Epithelial cell of umbilical artery (primary cell): ENCODE data around the gene DPP8. TPM values are rescaled to one million over a fixed set of nuclear protein-coding genes. Genes with fewer than 3 reads are reported as not detected.

Experiments used
- total RNA-seq: library from RNA; depleted of rRNA; stranded (reverse); fragments of >200 nt; gene quantifications from 2 replicates; pipeline ENCODE4 v1.2.3, GENCODE V29; 2014

The DPP8 gene
- 43.5 and 50.0 TPM in 2 replicates for total RNA-seq

DNA sequence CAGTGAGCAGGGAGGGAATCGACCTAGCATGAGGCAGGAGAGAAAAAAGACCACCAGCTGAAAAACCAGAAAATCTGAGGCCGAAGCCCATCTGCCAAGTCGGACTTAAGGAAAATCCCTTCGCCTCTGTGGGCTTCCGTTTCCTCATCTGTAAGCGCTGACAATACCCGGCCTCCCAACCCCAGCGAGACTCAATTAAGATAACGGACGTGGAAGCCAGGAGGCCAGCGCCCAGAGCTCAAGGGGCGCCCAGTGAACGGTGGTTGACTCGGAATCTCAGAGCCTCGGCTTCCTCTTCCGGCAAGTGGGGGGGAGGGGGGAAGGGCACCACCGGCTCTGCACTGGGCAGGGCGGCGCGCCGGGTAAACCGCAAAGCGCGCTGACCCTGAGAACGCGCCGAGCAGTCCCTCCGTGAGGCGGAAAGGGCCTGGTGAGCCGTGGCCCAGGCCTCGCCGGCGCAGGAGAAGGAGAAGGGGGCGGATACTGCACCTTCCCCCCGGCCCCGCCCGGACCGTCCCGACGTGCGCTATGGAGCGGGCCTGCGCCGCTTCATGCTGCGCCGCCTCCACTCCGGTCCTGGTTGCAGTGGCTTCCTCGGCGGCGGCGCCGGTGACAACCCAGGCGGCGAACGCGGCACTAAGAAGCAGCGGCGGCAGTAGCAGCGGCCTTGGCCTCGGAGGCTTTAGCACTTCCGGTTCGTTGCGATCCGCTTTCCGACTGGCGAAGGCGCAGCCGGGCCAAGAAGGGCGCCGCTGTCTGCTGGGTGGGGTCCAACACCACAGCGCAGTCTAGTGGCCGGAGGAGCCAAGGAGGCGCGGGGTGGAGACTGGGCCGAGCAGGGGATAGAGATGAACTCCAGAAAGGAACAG lies at the start of gene DPP8:
DPP8 (minus strand) TSS at position 693 of the 869 bp plus-strand sequence. CDS start 5,136 bp downstream, outside the sequence.

GRCh38 chr15:65530318-65531111 lies 13.0 kb upstream of the DPP8 start, which contains the start of gene HACD3:
Gene HACD3 (plus strand): TSS chr15:65530463. CDS start chr15:65530632, 169 bp downstream.

Other genes starting within 250 kb of the DPP8 start
- gene PARP16, start 230.8 kb downstream of the DPP8 start, total RNA-seq = 0.97 and 1.1 TPM in 2 replicates
- not detected in 2 replicates for gene RNU5A-1, start 221.6 kb downstream of the DPP8 start, total RNA-seq
- gene RNU5B-1, start 213.0 kb downstream of the DPP8 start, total RNA-seq = not detected in 2 replicates
- gene IGDCC3, start 139.7 kb downstream of the DPP8 start, total RNA-seq = not detected in 2 replicates
- gene IGDCC4, start 94.7 kb downstream of the DPP8 start, total RNA-seq = under 0.01 TPM in 2 replicates
- 112 and 142 TPM in 2 replicates for gene HACD3, start 12.8 kb upstream of the DPP8 start, total RNA-seq
- gene INTS14, start 93.4 kb upstream of the DPP8 start, total RNA-seq = 36.7 and 43.2 TPM in 2 replicates
- 1.7 and 3.2 TPM in 2 replicates for gene SLC24A1, start 104.2 kb upstream of the DPP8 start, total RNA-seq